Measurements from ENCODE around the gene PIP4K2B.

DNA sequence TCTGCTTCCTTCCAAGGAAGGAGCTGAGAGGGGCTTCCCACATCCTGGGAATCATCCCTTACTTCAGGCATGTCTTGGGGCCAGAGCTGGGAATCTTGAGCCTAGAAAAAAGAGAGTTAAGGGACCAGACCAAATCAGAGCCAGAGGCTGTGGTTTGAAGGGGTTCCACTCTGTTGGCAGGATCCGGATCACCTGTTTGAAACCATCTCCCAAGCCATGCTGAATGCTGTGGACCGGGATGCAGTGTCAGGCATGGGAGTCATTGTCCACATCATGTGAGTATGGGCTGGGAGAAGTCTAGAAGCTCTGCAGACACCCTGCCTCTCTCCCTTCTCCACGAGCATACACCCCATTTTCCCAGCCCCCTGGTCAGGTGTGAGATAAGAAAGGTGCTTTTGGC is 37.1 kb downstream of the PIP4K2B start:
- no peak for TF ChIP-seq CTCF (conservative IDR thresholded peaks at IDR 0.05; ENCODE audit: low read length)
- TF ChIP-seq EZH2phosphoT487 (IDR thresholded peaks at IDR 0.05; ENCODE audit: borderline replicate concordance): no peak
